Adrenal gland (tissue), 12 donors: ENCODE data around the gene STK17A. TPM values are rescaled to one million over a fixed set of nuclear protein-coding genes. Genes with fewer than 3 reads are reported as not detected.

ENCODE experiments used
- DNase-seq, 7 donors: peaks; one replicate each; pipeline ENCODE4 v3.0.0-alpha.2; 2019 to 2020
- H3K27ac ChIP-seq, 5 donors: fragments of 200-600 bp; sonication (generic) in 4 of 5; 1 replicate in 3 of 5; 2 replicates in 2 of 5; pipeline versions ENCODE4 v1.5.1 to v1.8.0; 2016 to 2020; ENCODE audit warnings: mild to moderate bottlenecking in 1 of 5
- H3K27me3 ChIP-seq: fragments of 200-600 bp; 2 replicates; pipeline ENCODE4 v1.8.0; 2021
- H3K36me3 ChIP-seq, 2 donors: fragments of 200-600 bp; replicated peaks in 1 of 2; 1 replicate in 1 of 2; 2 replicates in 1 of 2; pipeline versions ENCODE4 v1.5.1 to v1.8.0; 2018 to 2022
- H3K4me1 ChIP-seq, 2 donors: fragments of 200-600 bp; replicated peaks in 1 of 2; 1 replicate in 1 of 2; 2 replicates in 1 of 2; pipeline versions ENCODE4 v1.5.1 to v1.8.0; 2018 to 2021
- H3K4me3 ChIP-seq, 4 donors: fragments of 200-600 bp; sonication (generic) in 3 of 4; one replicate each; pipeline ENCODE4 v1.5.1; 2016 to 2018
- H3K9me3 ChIP-seq, 3 donors: fragments of 200-600 bp; sonication (generic) in 1 of 3; replicated peaks in 1 of 3; 1 replicate in 2 of 3; 2 replicates in 1 of 3; pipeline versions ENCODE4 v1.5.1 to v1.8.0; 2016 to 2021
- CTCF ChIP-seq, 6 experiments: fragments of 450-650 bp in 4 of 6; fragments of 200-600 bp in 2 of 6; sonication (generic) in 1 of 6; IDR thresholded peaks; 1 replicate in 5 of 6; 2 replicates in 1 of 6; pipeline versions ENCODE4 v1.5.1 to v1.8.0; 2016 to 2021; ENCODE audit warnings: antibody characterized with exemption in 6 of 6, mild to moderate bottlenecking in 2 of 6, moderate library complexity in 1 of 6
- POLR2A ChIP-seq, 2 donors: fragments of 450-650 bp; IDR thresholded peaks; one replicate each; pipeline ENCODE4 v1.6.1; 2017; ENCODE audit warnings: antibody characterized with exemption in 2 of 2, mild to moderate bottlenecking in 2 of 2, moderate library complexity in 1 of 2
- WGBS, 4 donors: extraction: QIAGEN DNeasy Blood & Tissue Kit in 2 of 4; methylation state at CpG; one replicate each; pipeline versions ENCODE4 v1.1.5 to v1.1.7; 2013 to 2017; 5-methylcytosine and 5-hydroxymethylcytosine counted together
- intact Hi-C, 2 donors: fragments of 100-400 bp; cut with DNase I; formaldehyde crosslinking; loops; one replicate each; pipeline versions ENCODE4 v1.14.1 to v1.15.0; 2022 to 2023
- polyA plus RNA-seq, 3 donors: library from polyadenylated mRNA; stranded (reverse); fragments of 200-250 nt in 2 of 3; fragments of 350-450 nt in 1 of 3; fragmentation: Illumina TruSeq in 1 of 3; extraction: RNeasy Lipid Tissue Mini Kit (QIAGEN cat#74804) in 1 of 3; gene quantifications; one replicate each; pipeline ENCODE4 v1.2.3, GENCODE V29; 2013 to 2014
- total RNA-seq, 9 donors: library from RNA; depleted of rRNA in 4 of 9; stranded (reverse); fragments of >200 nt in 4 of 9; fragments of 120-200 nt in 1 of 9; fragmentation: NEBNext Ultra II Directional in 1 of 9; extraction: Animal tissue kit (Norgen Biotek cat#: 25700) in 1 of 9; gene quantifications; one replicate each; pipeline versions ENCODE4 v1.1.0 to v1.2.4, GENCODE V29; 2013 to 2023
- donor health status: healthy with polysubstance abuse.
- donor health status: Bipolar disorder and iron deficiency.
- donor health status: DM: yes; HTN: yes; CAD: no.
- donor health status: DM: no; HTN: no; CAD: no.
- donor health status: DM: no; HTN: no; CAD: no.
- donor health status: DM: yes; HTN: yes; CAD: no.

STK17A gene
- total and polyA plus RNA-seq, 12 donors = 7.8 to 46.0 (median 26.2) TPM

GRCh38 chr7:43616977-43617376, 34.1 kb downstream of the STK17A start:
- Histone ChIP-seq H3K4me1 (peaks cover 13 to 16% of the 10 kb centered on the region in 2 donors), H3K9me3 (no peaks in the 10 kb centered on the region), H3K27me3 (no peaks in the 10 kb centered on the region), H3K36me3 (peaks cover 0 to 4% of the 10 kb centered on the region in 2 donors), H3K27ac (no peak overlapping the region), H3K4me3 (no peak overlapping the region)
- intact Hi-C loops = no loop called here
- WGBS, 4 donors = 96 to 99% (median 99%) methylated on average over 4 of the region's 4 CpGs
- no peak for DNase-seq
- TF ChIP-seq CTCF (IDR thresholded peaks at IDR 0.05) (no peak), POLR2A (IDR thresholded peaks at IDR 0.05) (no peak)

GRCh38 chr7:43618073-43618472, 35.2 kb downstream of the STK17A start:
- no peak overlapping the region for H3K27ac ChIP-seq
- TF ChIP-seq POLR2A (IDR thresholded peaks at IDR 0.05) (no peak), CTCF (IDR thresholded peaks at IDR 0.05) (no peak)
- 77 to 93% (median 80%) methylated on average over 4 of the region's 4 CpGs for WGBS, 4 donors
- peaks cover 3 to 5% of the 10 kb centered on the region in 2 donors for H3K4me1 ChIP-seq
- no peaks in the 10 kb centered on the region for H3K27me3 ChIP-seq
- H3K9me3 ChIP-seq = no peaks in the 10 kb centered on the region
- intact Hi-C loops = no loop called here
- no peak for DNase-seq
- H3K36me3 ChIP-seq = peaks cover 0 to 4% of the 10 kb centered on the region in 2 donors
- H3K4me3 ChIP-seq = no peak overlapping the region

- H3K27ac ChIP-seq = no peak overlapping the region
- H3K4me3 ChIP-seq = no peak overlapping the region
- H3K27me3 ChIP-seq = no peaks in the 10 kb centered on the region
- no peaks in the 10 kb centered on the region for H3K9me3 ChIP-seq
- no peak for TF ChIP-seq POLR2A (IDR thresholded peaks at IDR 0.05)
- TF ChIP-seq CTCF (IDR thresholded peaks at IDR 0.05) = no peak
- no peaks in the 10 kb centered on the region for H3K4me1 ChIP-seq
- intact Hi-C loops = no loop called here
- DNase-seq = no peak
- peaks cover 0 to 10% of the 10 kb centered on the region in 2 donors for H3K36me3 ChIP-seq
- WGBS, 4 donors = 86 to 89% (median 88%) methylated on average over 4 of the region's 4 CpGs
Observed at GRCh38 chr7:43619213-43620012, 36.5 kb downstream of the STK17A start.

- no peaks in the 10 kb centered on the region for H3K4me1 ChIP-seq
- H3K4me3 ChIP-seq = no peak overlapping the region
- peaks cover 0 to 30% of the 10 kb centered on the region in 2 donors for H3K36me3 ChIP-seq
- TF ChIP-seq POLR2A (IDR thresholded peaks at IDR 0.05) = no peak
- no peak for TF ChIP-seq CTCF (IDR thresholded peaks at IDR 0.05)
- intact Hi-C loops = no loop called here
- WGBS, 4 donors = 73 to 81% (median 77%) methylated on average over 5 of the region's 5 CpGs
- no peaks in the 10 kb centered on the region for H3K27me3 ChIP-seq
- no peak for DNase-seq
- H3K27ac ChIP-seq = no peak overlapping the region
- H3K9me3 ChIP-seq = no peaks in the 10 kb centered on the region
Observed at GRCh38 chr7:43621729-43622448, 39.0 kb downstream of the STK17A start.
